Smooth muscle cell (in vitro differentiated cells): ENCODE results near the gene CLDN4. TPM values are rescaled to one million over a fixed set of nuclear protein-coding genes. Genes with fewer than 3 reads are reported as not detected.

ENCODE experiments used
- DNase-seq: peaks from one replicate; lab custom pipeline; 2025; ENCODE audit not compliant: unreplicated experiment; lab: John Stamatoyannopoulos, UW
- H2AFZ ChIP-seq: fragments of 200-600 bp; sonication (generic); 2 replicates; pipeline ENCODE4 v1.6.0; 2016; ENCODE audit warnings: antibody characterized with exemption, low read depth, mild to moderate bottlenecking
- H3F3A ChIP-seq: fragments of 200-600 bp; sonication (generic); 2 replicates; pipeline ENCODE4 v1.6.0; 2017; ENCODE audit warnings: antibody characterized with exemption, low read depth
- H3K27ac ChIP-seq: fragments of 200-600 bp; sonication (generic); 2 replicates; pipeline ENCODE4 v1.5.1; 2016; ENCODE audit warnings: low read depth, mild to moderate bottlenecking
- H3K27me3 ChIP-seq: fragments of 200-600 bp; sonication (generic); 2 replicates; pipeline ENCODE4 v1.6.1; 2016; ENCODE audit warnings: low read depth, mild to moderate bottlenecking
- H3K36me3 ChIP-seq: fragments of 200-600 bp; sonication (generic); 2 replicates; pipeline ENCODE4 v1.5.1; 2016; ENCODE audit warnings: low read depth
- H3K4me1 ChIP-seq: fragments of 200-600 bp; sonication (generic); 2 replicates; pipeline ENCODE4 v1.5.1; 2016; ENCODE audit warnings: low read depth
- H3K4me2 ChIP-seq: fragments of 200-600 bp; sonication (generic); 2 replicates; pipeline ENCODE4 v1.6.0; 2016; ENCODE audit warnings: mild to moderate bottlenecking
- H3K4me3 ChIP-seq: fragments of 200-600 bp; sonication (generic); 2 replicates; pipeline ENCODE4 v1.5.1; 2016; ENCODE audit warnings: mild to moderate bottlenecking
- H3K79me2 ChIP-seq: fragments of 200-600 bp; sonication (generic); 2 replicates; pipeline ENCODE4 v1.6.0; 2016; ENCODE audit warnings: low read depth, mild to moderate bottlenecking
- H3K9ac ChIP-seq: fragments of 200-600 bp; sonication (generic); 2 replicates; pipeline ENCODE4 v1.6.0; 2016; ENCODE audit warnings: low read depth
- H3K9me3 ChIP-seq: fragments of 200-600 bp; sonication (generic); replicated peaks from 2 replicates; pipeline ENCODE4 v1.5.1; 2016; ENCODE audit warnings: low read depth
- H4K20me1 ChIP-seq: fragments of 200-600 bp; sonication (generic); 2 replicates; pipeline ENCODE4 v1.6.0; 2016; ENCODE audit warnings: low read depth
- CTCF ChIP-seq: fragments of 200-600 bp; sonication (generic); IDR thresholded peaks from 2 replicates; pipeline ENCODE4 v1.5.1; 2017; ENCODE audit warnings: borderline replicate concordance, mild to moderate bottlenecking, antibody characterized with exemption; ENCODE audit not compliant: insufficient read depth, poor library complexity, severe bottlenecking
- WGBS: methylation state at CpG from one replicate; pipeline ENCODE4 v1.1.7; 2016; ENCODE audit warnings: low lambda C conversion rate; 5-methylcytosine and 5-hydroxymethylcytosine counted together
- polyA plus RNA-seq: library from polyadenylated mRNA; unstranded; fragments of >200 nt; fragmentation: Nextera tagmentation; extraction: Ambion mirVana; gene quantifications from 2 replicates; pipeline ENCODE4 v1.2.1, GENCODE V29; 2016
- total RNA-seq: library from RNA; depleted of rRNA; stranded (reverse); fragments of >200 nt; gene quantifications from 2 replicates; pipeline ENCODE4 v1.2.3, GENCODE V29; 2014

CLDN4 gene
- total and polyA plus RNA-seq, 2 experiments from 2014 or later: 63.5 to 109 TPM

GRCh38 chr7:73828972-73829371 lies 1.8 kb upstream of the CLDN4 start:
- no peaks in the 10 kb centered on the region for H3K36me3 ChIP-seq
- H3K27me3 ChIP-seq: no peaks in the 10 kb centered on the region
- H3K4me1 ChIP-seq: peaks cover 7% of the 10 kb centered on the region
- no peaks in the 10 kb centered on the region for H3K79me2 ChIP-seq
- H3F3A ChIP-seq: no peaks in the 10 kb centered on the region
- H4K20me1 ChIP-seq: peaks cover 4% of the 10 kb centered on the region
- no peak for DNase-seq
- peak overlapping the region; percentile 97 for H3K27ac ChIP-seq
- no peak overlapping the region for H3K4me2 ChIP-seq
- no peaks in the 10 kb centered on the region for H3K9me3 ChIP-seq
- H3K9ac ChIP-seq: peak overlapping the region; percentile 83
- no peak overlapping the region for H2AFZ ChIP-seq
- 79% methylated on average over 5 of the region's 5 CpGs for WGBS
- H3K4me3 ChIP-seq: no peak overlapping the region
- no peak for TF ChIP-seq CTCF

- Histone ChIP-seq H4K20me1 (peaks cover 4% of the 10 kb centered on the region), H3K27ac (peak overlapping the region; percentile 97), H2AFZ (no peak overlapping the region), H3K4me2 (no peak overlapping the region), H3K4me1 (peaks cover 7% of the 10 kb centered on the region), H3K4me3 (no peak overlapping the region), H3K9ac (peak overlapping the region; percentile 83), H3K27me3 (no peaks in the 10 kb centered on the region), H3K36me3 (no peaks in the 10 kb centered on the region), H3K9me3 (no peaks in the 10 kb centered on the region), H3F3A (no peaks in the 10 kb centered on the region), H3K79me2 (no peaks in the 10 kb centered on the region)
- TF ChIP-seq CTCF: no peak
- no peak for DNase-seq
- WGBS: 59% methylated on average over 7 of the region's 7 CpGs
Measured at GRCh38 chr7:73829505-73829904, 1.3 kb upstream of the CLDN4 start.

- Histone ChIP-seq H3K4me1 (peaks cover 7% of the 10 kb centered on the region), H2AFZ (no peak overlapping the region), H3K9ac (peak overlapping the region; percentile 83), H3K27ac (peak overlapping the region; percentile 97), H3K27me3 (no peaks in the 10 kb centered on the region), H4K20me1 (peaks cover 4% of the 10 kb centered on the region), H3F3A (no peaks in the 10 kb centered on the region), H3K36me3 (no peaks in the 10 kb centered on the region), H3K4me3 (peak overlapping the region; percentile 38), H3K79me2 (no peaks in the 10 kb centered on the region), H3K9me3 (no peaks in the 10 kb centered on the region), H3K4me2 (peak overlapping the region; percentile 46)
- DNase-seq: no peak
- 67% methylated on average over 13 of the region's 13 CpGs for WGBS
- no peak for TF ChIP-seq CTCF
Measured at GRCh38 chr7:73829921-73830680, 695 bp upstream of the CLDN4 start.

GRCh38 chr7:73831584-73831833 lies 713 bp downstream of the CLDN4 start:
- WGBS: 52% methylated on average over 8 of the region's 16 CpGs
- H3K27ac ChIP-seq: peak overlapping the region; percentile 97
- peaks cover 4% of the 10 kb centered on the region for H4K20me1 ChIP-seq
- no peaks in the 10 kb centered on the region for H3K79me2 ChIP-seq
- no peak overlapping the region for H2AFZ ChIP-seq
- H3K4me1 ChIP-seq: peaks cover 7% of the 10 kb centered on the region
- H3K4me2 ChIP-seq: peak overlapping the region; percentile 75
- no peaks in the 10 kb centered on the region for H3K36me3 ChIP-seq
- DNase-seq: no peak
- TF ChIP-seq CTCF: no peak
- H3F3A ChIP-seq: no peaks in the 10 kb centered on the region
- H3K9ac ChIP-seq: peak overlapping the region; percentile 92
- no peaks in the 10 kb centered on the region for H3K9me3 ChIP-seq
- no peaks in the 10 kb centered on the region for H3K27me3 ChIP-seq
- H3K4me3 ChIP-seq: peak overlapping the region; percentile 60
